ENCODE data around the gene SWSAP1. TPM values are rescaled to one million over a fixed set of nuclear protein-coding genes. Genes with fewer than 3 reads are reported as not detected.

The SWSAP1 gene
- total RNA-seq = 2.9 and 4.0 TPM in 2 replicates

GRCh38 chr19:11374433-11375142 lies at the start of gene SWSAP1:
Gene SWSAP1 (plus strand): TSS chr19:11374666. CDS start chr19:11374681, 15 bp downstream.
- no peaks in the 10 kb centered on the region for H3K36me3 ChIP-seq (ENCODE audit: control insufficient read depth, insufficient read depth, low read length)
- DNase-seq (ENCODE audit: low read depth) = peak; percentile 98
- no peaks in the 10 kb centered on the region for H3K27me3 ChIP-seq (ENCODE audit: control insufficient read depth, insufficient read depth, low read length)
- TF ChIP-seq CTCF (IDR thresholded peaks at IDR 0.05; ENCODE audit: insufficient read depth, low read length, poor library complexity, severe bottlenecking) = no peak
- H3K4me3 ChIP-seq (ENCODE audit: low read depth, low read length) = peak within 1 kb of the TSS; percentile 59

GRCh38 chr19:11324748-11325389 lies 49.6 kb upstream of the SWSAP1 start:
- no peak for TF ChIP-seq CTCF (IDR thresholded peaks at IDR 0.05; ENCODE audit: insufficient read depth, low read length, poor library complexity, severe bottlenecking)
- peaks cover 1% of the 10 kb centered on the region for H3K36me3 ChIP-seq (ENCODE audit: control insufficient read depth, insufficient read depth, low read length)
- no peaks in the 10 kb centered on the region for H3K27me3 ChIP-seq (ENCODE audit: control insufficient read depth, insufficient read depth, low read length)
- DNase-seq (ENCODE audit: low read depth) = no peak
- H3K4me3 ChIP-seq (ENCODE audit: low read depth, low read length) = no peak overlapping the region

- no peak for TF ChIP-seq CTCF (IDR thresholded peaks at IDR 0.05; ENCODE audit: insufficient read depth, low read length, poor library complexity, severe bottlenecking)
Observed at GRCh38 chr19:11325544-11325943, 48.9 kb upstream of the SWSAP1 start.

GRCh38 chr19:11330127-11330526 lies 44.3 kb upstream of the SWSAP1 start:
- H3K4me3 ChIP-seq (ENCODE audit: low read depth, low read length) = no peak overlapping the region
- H3K36me3 ChIP-seq (ENCODE audit: control insufficient read depth, insufficient read depth, low read length) = peaks cover 2% of the 10 kb centered on the region
- TF ChIP-seq CTCF (IDR thresholded peaks at IDR 0.05; ENCODE audit: insufficient read depth, low read length, poor library complexity, severe bottlenecking) = no peak
- no peaks in the 10 kb centered on the region for H3K27me3 ChIP-seq (ENCODE audit: control insufficient read depth, insufficient read depth, low read length)
- no peak for DNase-seq (ENCODE audit: low read depth)

More at GRCh38 chr19:11325544-11325943, 48.9 kb upstream of the SWSAP1 start:
- DNase-seq (ENCODE audit: low read depth) = no peak
- peaks cover 1% of the 10 kb centered on the region for H3K36me3 ChIP-seq (ENCODE audit: control insufficient read depth, insufficient read depth, low read length)
- H3K27me3 ChIP-seq (ENCODE audit: control insufficient read depth, insufficient read depth, low read length) = no peaks in the 10 kb centered on the region
- H3K4me3 ChIP-seq (ENCODE audit: low read depth, low read length) = no peak overlapping the region

- DNase-seq (ENCODE audit: low read depth) = no peak
- Histone ChIP-seq H3K36me3 (ENCODE audit: control insufficient read depth, insufficient read depth, low read length) (peaks cover 2% of the 10 kb centered on the region), H3K27me3 (ENCODE audit: control insufficient read depth, insufficient read depth, low read length) (no peaks in the 10 kb centered on the region), H3K4me3 (ENCODE audit: low read depth, low read length) (no peak overlapping the region)
- TF ChIP-seq CTCF (IDR thresholded peaks at IDR 0.05; ENCODE audit: insufficient read depth, low read length, poor library complexity, severe bottlenecking) = no peak
Observed at GRCh38 chr19:11331502-11331901, 43.0 kb upstream of the SWSAP1 start.

All from kidney epithelial cell (primary cell).